K562 (cell line): Measurements from ENCODE around the gene IP6K2. TPM values are rescaled to one million over a fixed set of nuclear protein-coding genes. Genes with fewer than 3 reads are reported as not detected.

Experiments
- GABPB1 ChIP-seq: sonication (generic); formaldehyde crosslinking; IDR thresholded peaks from 2 replicates; pipeline ENCODE4 v1.8.0; 2022; ENCODE audit warnings: mild to moderate bottlenecking, missing genetic modification reagents
- GATA2 ChIP-seq: sonication (generic); formaldehyde crosslinking; IDR thresholded peaks from 2 replicates; pipeline ENCODE4 v1.4.0; 2020; ENCODE audit warnings: mild to moderate bottlenecking, missing genetic modification reagents
- GTF2F1 ChIP-seq: IDR thresholded peaks from 2 replicates; pipeline ENCODE4 v1.6.1; 2011; ENCODE audit warnings: low read depth, low read length, improper control_type of control experiment
- HINFP ChIP-seq: fragments of 450-650 bp; conservative IDR thresholded peaks from 2 replicates; pipeline ENCODE4 v1.6.1; 2016; ENCODE audit warnings: missing genetic modification characterization, low read depth, mild to moderate bottlenecking, control low read depth, missing compliant biosample characterization
- HNRNPK ChIP-seq: fragments of 200-400 bp; formaldehyde crosslinking; IDR thresholded peaks from one replicate; pipeline ENCODE4 v1.6.1; 2018; ENCODE audit warnings: mild to moderate bottlenecking, low read depth, low read length; ENCODE audit not compliant: poor library complexity, severe bottlenecking
- HNRNPL ChIP-seq: fragments of 200-400 bp; formaldehyde crosslinking; IDR thresholded peaks from 2 replicates; pipeline ENCODE4 v1.6.1; 2017; ENCODE audit warnings: low read depth, mild to moderate bottlenecking, low read length
- ILF3 ChIP-seq: fragments of 450-650 bp; IDR thresholded peaks from 2 replicates; pipeline ENCODE4 v1.6.1; 2018; ENCODE audit warnings: antibody characterized with exemption, mild to moderate bottlenecking, moderate library complexity, borderline replicate concordance
- KDM1A ChIP-seq, 2 experiments: fragments of 450-650 bp; IDR thresholded peaks; 2 replicates each; pipeline ENCODE4 v1.6.1; 2016; ENCODE audit warnings: mild to moderate bottlenecking in 2 of 2
- NCOA6 ChIP-seq: fragments of 450-650 bp; IDR thresholded peaks from 2 replicates; pipeline ENCODE4 v1.6.1; 2017; ENCODE audit warnings: mild to moderate bottlenecking
- NFYB ChIP-seq: IDR thresholded peaks from 2 replicates; pipeline ENCODE4 v1.6.1; 2011; ENCODE audit warnings: mild to moderate bottlenecking, moderate library complexity; ENCODE audit not compliant: insufficient read length; ENCODE audit errors: extremely low read depth
- NR4A1 ChIP-seq, 2 experiments: fragments of 250-450 bp in 1 of 2; fragments of 450-650 bp in 1 of 2; sonication (Bioruptor Pico) in 1 of 2; IDR thresholded peaks; 2 replicates each; pipeline versions ENCODE4 v1.4.0 to v1.6.1; 2016 to 2020; ENCODE audit warnings: mild to moderate bottlenecking in 2 of 2, missing compliant biosample characterization in 1 of 2, missing genetic modification characterization in 1 of 2, moderate library complexity in 1 of 2
- POU5F1 ChIP-seq: fragments of 150-350 bp; IDR thresholded peaks from 2 replicates; pipeline ENCODE4 v1.6.1; 2014; ENCODE audit warnings: borderline replicate concordance, low read length, low read depth, mild to moderate bottlenecking; ENCODE audit not compliant: partially characterized antibody
- RFX5 ChIP-seq: IDR thresholded peaks from 2 replicates; pipeline ENCODE4 v1.6.1; 2011; ENCODE audit warnings: low read depth, mild to moderate bottlenecking, improper control_type of control experiment, low read length
- TBP ChIP-seq: optimal IDR thresholded peaks from 2 replicates; pipeline ENCODE3; 2011; ENCODE audit warnings: low read depth, low read length, improper control_type of control experiment
- TCF15 ChIP-seq: fragments of 250-450 bp; sonication (Bioruptor Pico); IDR thresholded peaks from 2 replicates; pipeline ENCODE4 v1.8.0; 2022; ENCODE audit warnings: moderate library complexity, mild to moderate bottlenecking, inconsistent platforms
- TCF3 ChIP-seq: sonication (generic); formaldehyde crosslinking; IDR thresholded peaks from 2 replicates; pipeline ENCODE4 v1.4.0; 2020; ENCODE audit warnings: mild to moderate bottlenecking, missing genetic modification reagents
- TCFL5 ChIP-seq: fragments of 250-450 bp; sonication (Bioruptor Pico); conservative IDR thresholded peaks from 2 replicates; pipeline ENCODE4 v1.6.1; 2021; ENCODE audit warnings: mild to moderate bottlenecking, moderate library complexity, matching md5 sums
- TEAD1 ChIP-seq, 2 experiments: fragments of 450-650 bp in 1 of 2; sonication (generic) in 1 of 2; formaldehyde crosslinking; IDR thresholded peaks; 2 replicates each; pipeline versions ENCODE4 v1.4.0 to v1.8.0; 2020 to 2022; ENCODE audit warnings: mild to moderate bottlenecking in 2 of 2, missing genetic modification reagents in 1 of 2
- ZFP1 ChIP-seq: fragments of 450-650 bp; formaldehyde crosslinking; IDR thresholded peaks from 2 replicates; pipeline ENCODE4 v1.4.0; 2020; ENCODE audit warnings: mild to moderate bottlenecking, mixed read lengths
- ZNF274 ChIP-seq: IDR thresholded peaks from 2 replicates; pipeline ENCODE4 v1.6.1; 2011; ENCODE audit warnings: low read depth, mild to moderate bottlenecking, low read length, moderate library complexity, borderline replicate concordance
- ZNF408 ChIP-seq: fragments of 250-450 bp; sonication (Bioruptor Pico); IDR thresholded peaks from 2 replicates; pipeline ENCODE4 v1.4.0; 2020; ENCODE audit warnings: low read depth, mild to moderate bottlenecking, moderate library complexity
- polyA plus RNA-seq, 8 experiments: library from polyadenylated mRNA; depleted of rRNA in 4 of 8; stranded (reverse) in 5 of 8; unstranded in 3 of 8; fragments of >200 nt; fragmentation: Nextera tagmentation in 2 of 8; fragmentation: Illumina TruSeq in 1 of 8; extraction: Ambion mirVana in 2 of 8; extraction: Trizol in 1 of 8; gene quantifications; 2 replicates each; pipeline versions ENCODE4 v1.2.1 to v1.2.3, GENCODE V29; 2011 to 2014; ENCODE audit warnings: inconsistent platforms in 1 of 8, missing spikeins in 1 of 8
- total RNA-seq, 7 experiments: library from RNA; depleted of rRNA in 6 of 7; stranded (reverse); fragments of >200 nt in 6 of 7; fragmentation: Illumina TruSeq in 2 of 7; extraction: Trizol in 2 of 7; gene quantifications; 2 replicates each; pipeline versions ENCODE4 v1.2.1 to v1.2.3, GENCODE V29; 2011 to 2021; ENCODE audit warnings: low replicate concordance in 1 of 7
- TF ChIP-seq, protein P1 (sequence below), 3 experiments: IDR thresholded peaks in 2 of 3; conservative IDR thresholded peaks in 1 of 3; 2 replicates each; pipeline ENCODE4 v1.5.1; 2011 to 2012; ENCODE audit warnings: low read length in 3 of 3, mild to moderate bottlenecking in 3 of 3, control low read depth in 2 of 3, improper control_type of control experiment in 1 of 3, inconsistent platforms in 1 of 3, low read depth in 1 of 3, mixed read lengths in 1 of 3, moderate library complexity in 1 of 3; ENCODE audit not compliant: insufficient read depth in 2 of 3
- TF ChIP-seq, protein P2 (sequence below): fragments of 450-650 bp; formaldehyde crosslinking; IDR thresholded peaks from 2 replicates; pipeline ENCODE4 v1.4.0; 2020; ENCODE audit warnings: mild to moderate bottlenecking, moderate library complexity

IP6K2 gene
- total and polyA plus RNA-seq, 9 of the 15 experiments (the other 6 are each of a cell fraction or from before 2014, with no cell fraction given): 19.6 to 78.1 (median 48.0) TPM

DNA sequence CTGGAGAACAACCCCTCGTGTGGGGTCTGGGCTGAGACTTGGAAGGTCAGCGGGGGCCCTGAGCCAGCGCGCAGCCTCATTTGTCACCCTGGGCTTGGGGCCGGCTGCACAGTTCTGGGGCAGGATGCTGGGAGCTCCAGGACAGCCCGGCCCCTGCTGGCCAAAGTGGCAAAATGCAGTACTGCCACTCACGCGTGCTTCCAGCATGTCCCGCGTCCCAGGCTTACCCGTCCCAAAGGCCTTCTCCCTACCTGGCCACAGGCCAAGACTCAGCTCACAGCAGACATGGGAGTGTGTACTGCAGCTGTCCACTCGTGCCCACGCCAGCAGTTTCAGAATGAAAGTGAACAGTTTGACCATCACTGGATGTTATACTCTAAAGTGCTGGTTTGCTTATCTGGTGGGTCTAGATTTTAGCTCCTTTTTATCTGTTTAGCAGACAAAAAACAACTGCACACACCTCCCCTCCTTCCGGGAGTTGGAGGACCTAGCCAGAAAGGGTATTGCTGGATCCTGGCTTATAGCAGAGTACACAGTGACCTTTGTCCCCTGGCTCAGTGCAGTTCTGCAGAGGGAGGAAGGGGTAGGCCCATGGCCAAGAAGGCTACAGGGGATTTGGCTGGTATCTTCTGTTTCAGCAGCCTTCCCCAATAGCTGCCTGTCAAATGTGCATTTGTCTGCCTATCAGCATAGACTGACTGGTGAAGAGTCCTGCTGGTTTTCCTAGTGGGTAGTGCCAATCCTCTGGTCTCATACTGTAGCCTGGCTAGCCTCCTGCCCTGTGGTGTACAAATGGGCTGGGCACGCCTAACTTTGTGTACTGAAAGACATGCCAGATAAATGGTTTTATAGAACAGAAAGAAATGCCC lies 23.2 kb upstream of the IP6K2 start (continued):
- TF ChIP-seq, protein P1, sequence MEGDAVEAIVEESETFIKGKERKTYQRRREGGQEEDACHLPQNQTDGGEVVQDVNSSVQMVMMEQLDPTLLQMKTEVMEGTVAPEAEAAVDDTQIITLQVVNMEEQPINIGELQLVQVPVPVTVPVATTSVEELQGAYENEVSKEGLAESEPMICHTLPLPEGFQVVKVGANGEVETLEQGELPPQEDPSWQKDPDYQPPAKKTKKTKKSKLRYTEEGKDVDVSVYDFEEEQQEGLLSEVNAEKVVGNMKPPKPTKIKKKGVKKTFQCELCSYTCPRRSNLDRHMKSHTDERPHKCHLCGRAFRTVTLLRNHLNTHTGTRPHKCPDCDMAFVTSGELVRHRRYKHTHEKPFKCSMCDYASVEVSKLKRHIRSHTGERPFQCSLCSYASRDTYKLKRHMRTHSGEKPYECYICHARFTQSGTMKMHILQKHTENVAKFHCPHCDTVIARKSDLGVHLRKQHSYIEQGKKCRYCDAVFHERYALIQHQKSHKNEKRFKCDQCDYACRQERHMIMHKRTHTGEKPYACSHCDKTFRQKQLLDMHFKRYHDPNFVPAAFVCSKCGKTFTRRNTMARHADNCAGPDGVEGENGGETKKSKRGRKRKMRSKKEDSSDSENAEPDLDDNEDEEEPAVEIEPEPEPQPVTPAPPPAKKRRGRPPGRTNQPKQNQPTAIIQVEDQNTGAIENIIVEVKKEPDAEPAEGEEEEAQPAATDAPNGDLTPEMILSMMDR (IDR thresholded peaks at IDR 0.05 in 2 of 3, conservative IDR thresholded peaks at IDR 0.05 in 1 of 3; ENCODE audit: insufficient read depth in 2 of 3, low read depth in 1 of 3, low read length in 3 of 3): peak; percentile 78 to 83 (median 80)
- TF ChIP-seq HINFP (tag) (no peak), ILF3 (no peak), GTF2F1 (no peak), TCF15 (CRISPR knock-in tag) (no peak), TCF3 (CRISPR knock-in tag) (no peak), RFX5 (no peak), ZFP1 (CRISPR knock-in tag) (no peak), ZNF274 (no peak), HNRNPK (no peak), NCOA6 (no peak), HNRNPL (no peak), ZNF408 (CRISPR knock-in tag) (no peak), GATA2 (CRISPR knock-in tag) (no peak), GABPB1 (CRISPR knock-in tag) (peak; percentile 56), POU5F1 (no peak), TBP (peak; percentile 38), TEAD1 (CRISPR knock-in tag; IDR thresholded peaks at IDR 0.05) (no peak), KDM1A (IDR thresholded peaks at IDR 0.05) (no peak), TCFL5 (CRISPR knock-in tag) (no peak), NR4A1 (CRISPR knock-in tag; IDR thresholded peaks at IDR 0.05) (no peak), NR4A1 (tag; IDR thresholded peaks at IDR 0.05) (no peak), NFYB (no peak)
- TF ChIP-seq, protein P2, sequence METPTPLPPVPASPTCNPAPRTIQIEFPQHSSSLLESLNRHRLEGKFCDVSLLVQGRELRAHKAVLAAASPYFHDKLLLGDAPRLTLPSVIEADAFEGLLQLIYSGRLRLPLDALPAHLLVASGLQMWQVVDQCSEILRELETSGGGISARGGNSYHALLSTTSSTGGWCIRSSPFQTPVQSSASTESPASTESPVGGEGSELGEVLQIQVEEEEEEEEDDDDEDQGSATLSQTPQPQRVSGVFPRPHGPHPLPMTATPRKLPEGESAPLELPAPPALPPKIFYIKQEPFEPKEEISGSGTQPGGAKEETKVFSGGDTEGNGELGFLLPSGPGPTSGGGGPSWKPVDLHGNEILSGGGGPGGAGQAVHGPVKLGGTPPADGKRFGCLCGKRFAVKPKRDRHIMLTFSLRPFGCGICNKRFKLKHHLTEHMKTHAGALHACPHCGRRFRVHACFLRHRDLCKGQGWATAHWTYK (CRISPR knock-in tag): no peak
